Suprapubic skin (tissue), 4 donors: ENCODE data around the gene PTPN14.

Experiments
- EP300 ChIP-seq: sonication (generic); formaldehyde crosslinking; IDR thresholded peaks from one replicate; pipeline ENCODE4 v1.6.1; 2017; ENCODE audit warnings: antibody characterized with exemption
- POLR2A ChIP-seq, 2 donors: fragments of 450-650 bp; IDR thresholded peaks; one replicate each; pipeline ENCODE4 v1.6.1; 2017; ENCODE audit warnings: antibody characterized with exemption in 2 of 2, mild to moderate bottlenecking in 2 of 2, moderate library complexity in 2 of 2
- POLR2AphosphoS5 ChIP-seq, 3 donors: sonication (generic); formaldehyde crosslinking; IDR thresholded peaks; one replicate each; pipeline ENCODE4 v1.6.1; 2017; ENCODE audit warnings: antibody characterized with exemption in 3 of 3
- TF ChIP-seq, protein P1 (sequence below), 2 donors: fragments of 200-600 bp in 1 of 2; fragments of 450-650 bp in 1 of 2; sonication (generic) in 1 of 2; IDR thresholded peaks; one replicate each; pipeline ENCODE4 v1.5.1; 2016 to 2019; ENCODE audit warnings: antibody characterized with exemption in 2 of 2, mild to moderate bottlenecking in 1 of 2, moderate library complexity in 1 of 2

DNA sequence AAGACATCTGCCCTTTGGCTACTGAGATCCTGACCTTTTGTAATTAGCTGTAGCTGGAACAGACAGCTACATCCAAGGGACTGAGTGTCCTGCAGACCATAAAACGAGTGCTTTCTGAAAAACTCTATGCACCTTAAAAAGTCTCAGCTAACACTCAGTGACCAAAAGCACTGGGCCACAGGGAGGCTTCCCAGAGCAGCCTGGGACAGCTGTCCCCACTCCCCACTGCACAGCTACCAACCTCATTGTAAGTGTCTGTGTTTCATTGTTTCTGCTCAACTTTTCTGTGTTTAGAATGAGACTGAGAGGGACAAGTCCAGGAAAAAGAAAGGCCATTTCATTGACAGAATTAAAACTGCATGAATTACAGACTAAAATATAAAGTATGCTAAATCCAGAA, 189.8 kb downstream of the PTPN14 start:
- TF ChIP-seq EP300 (no peak), POLR2A (IDR thresholded peaks at IDR 0.05) (no peak), POLR2AphosphoS5 (IDR thresholded peaks at IDR 0.05) (no peak)
- TF ChIP-seq, protein P1, sequence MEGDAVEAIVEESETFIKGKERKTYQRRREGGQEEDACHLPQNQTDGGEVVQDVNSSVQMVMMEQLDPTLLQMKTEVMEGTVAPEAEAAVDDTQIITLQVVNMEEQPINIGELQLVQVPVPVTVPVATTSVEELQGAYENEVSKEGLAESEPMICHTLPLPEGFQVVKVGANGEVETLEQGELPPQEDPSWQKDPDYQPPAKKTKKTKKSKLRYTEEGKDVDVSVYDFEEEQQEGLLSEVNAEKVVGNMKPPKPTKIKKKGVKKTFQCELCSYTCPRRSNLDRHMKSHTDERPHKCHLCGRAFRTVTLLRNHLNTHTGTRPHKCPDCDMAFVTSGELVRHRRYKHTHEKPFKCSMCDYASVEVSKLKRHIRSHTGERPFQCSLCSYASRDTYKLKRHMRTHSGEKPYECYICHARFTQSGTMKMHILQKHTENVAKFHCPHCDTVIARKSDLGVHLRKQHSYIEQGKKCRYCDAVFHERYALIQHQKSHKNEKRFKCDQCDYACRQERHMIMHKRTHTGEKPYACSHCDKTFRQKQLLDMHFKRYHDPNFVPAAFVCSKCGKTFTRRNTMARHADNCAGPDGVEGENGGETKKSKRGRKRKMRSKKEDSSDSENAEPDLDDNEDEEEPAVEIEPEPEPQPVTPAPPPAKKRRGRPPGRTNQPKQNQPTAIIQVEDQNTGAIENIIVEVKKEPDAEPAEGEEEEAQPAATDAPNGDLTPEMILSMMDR (IDR thresholded peaks at IDR 0.05), result no peak
